T-helper 2 cell (primary cell): ENCODE measurements around the gene TXN.
A peak's percentile ranks its signal among the peaks of the same experiment; 100 is the strongest.

Experiments used
- DNase-seq, 5 experiments: peaks; one replicate each; pipeline versions ENCODE4 v3.0.0 to v3.0.0-alpha.2; 2012 to 2022
- total RNA-seq, 2 donors: gene quantifications; one replicate each; lab custom pipeline; 2026; lab: John Stamatoyannopoulos, UW

Gene TXN
- 23.1 to 27.0 reads per million in 2 donors for total RNA-seq

GRCh38 chr9:110256380-110257096 is at the start of gene TXN:
TSS of gene TXN (minus strand) at chr9:110256507. CDS start at chr9:110256435, 72 bp downstream.
- DNase-seq: peak; percentile 61 to 92 (median 72)

- no peak for DNase-seq
Measured at GRCh38 chr9:110303133-110303532, 46.8 kb upstream of the TXN start.

DNA sequence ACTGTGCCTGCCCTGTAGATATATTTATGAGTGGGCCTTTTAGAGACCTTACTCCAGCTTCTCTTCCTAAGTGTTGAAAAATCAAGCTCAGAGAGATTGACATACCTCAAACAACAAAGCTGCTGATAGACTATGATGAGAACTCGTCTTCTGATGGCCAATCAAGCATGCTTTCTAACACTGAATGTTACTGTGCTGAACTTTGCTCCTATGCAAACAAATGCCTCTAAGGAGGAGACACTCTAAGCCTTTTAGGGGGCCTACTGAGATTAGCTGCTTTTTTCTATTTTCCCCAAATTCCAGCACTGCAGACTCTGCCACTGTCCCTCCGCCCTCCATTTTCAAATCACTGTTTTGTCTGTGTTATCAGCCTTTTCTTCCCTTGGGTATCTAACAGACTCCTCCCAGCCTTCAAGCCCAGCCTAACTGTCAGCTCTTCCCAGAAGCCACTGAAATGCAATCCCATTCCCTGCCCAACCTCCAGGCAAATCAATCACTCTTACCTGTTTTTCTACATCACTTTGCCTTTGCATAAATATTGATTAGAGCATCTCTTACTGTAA is 41.8 kb upstream of the TXN start:
- DNase-seq: no peak

DNA sequence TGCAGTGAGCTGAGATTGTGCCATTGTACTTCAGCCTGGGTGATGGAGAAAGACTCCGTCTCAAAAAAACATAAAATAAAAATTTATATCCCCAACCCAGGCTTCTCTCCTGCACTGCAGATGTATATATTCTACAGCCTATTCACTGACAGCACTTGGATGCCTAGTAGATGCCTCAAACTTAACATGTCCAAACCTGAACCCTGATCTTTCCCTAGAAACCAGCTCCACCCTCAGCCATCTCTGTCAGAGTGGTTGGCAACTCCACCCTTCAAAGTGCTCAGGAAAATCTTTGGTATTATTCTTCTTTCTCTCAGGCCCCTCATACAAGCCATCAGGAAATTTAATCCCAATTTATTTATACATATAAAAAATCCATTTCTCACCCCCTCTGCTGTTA is 36.9 kb upstream of the TXN start:
- DNase-seq: no peak

GRCh38 chr9:110291921-110292557 is 35.7 kb upstream of the TXN start:
- no peak for DNase-seq

DNA sequence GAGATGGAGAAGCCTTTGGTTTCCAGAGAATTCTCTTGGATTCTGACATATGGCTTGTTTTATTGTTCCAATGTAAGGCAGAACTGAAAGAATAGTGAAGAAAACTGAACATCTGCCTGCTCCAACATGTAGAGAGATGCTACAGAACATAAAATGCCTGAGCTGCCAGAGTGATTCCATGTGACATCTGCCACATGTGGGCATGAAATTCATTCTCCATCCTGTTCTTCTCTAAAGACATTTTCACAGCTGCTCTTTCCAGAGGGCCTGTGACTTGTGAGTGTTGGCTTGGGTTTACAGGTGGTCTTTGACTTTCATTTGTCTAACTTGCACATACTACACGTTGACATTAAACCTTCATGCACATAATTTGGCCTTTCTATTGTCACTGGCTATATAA is 33.7 kb upstream of the TXN start:
- no peak for DNase-seq

GRCh38 chr9:110288503-110288902 is 32.2 kb upstream of the TXN start:
- no peak for DNase-seq

DNA sequence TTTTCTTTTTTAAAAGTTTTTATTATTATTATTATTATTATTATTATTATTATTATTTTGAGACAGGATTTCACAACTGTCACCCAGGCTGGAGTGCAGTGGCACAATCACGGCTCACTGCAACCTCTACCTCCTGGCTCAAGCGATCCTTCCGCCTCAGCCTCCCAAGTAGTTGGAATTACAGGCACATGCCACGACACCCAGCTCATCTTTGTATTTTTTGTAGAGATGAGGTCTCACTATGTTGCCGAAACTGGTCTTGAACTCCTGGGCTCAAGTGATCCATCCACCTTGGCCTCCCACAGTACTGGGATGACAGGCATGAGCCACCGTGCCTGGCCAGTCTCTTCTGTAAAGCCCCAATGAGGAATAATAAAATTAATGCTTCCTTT is 31.0 kb upstream of the TXN start:
- DNase-seq: no peak

- DNase-seq: no peak
Measured at GRCh38 chr9:110284211-110284844, 28.0 kb upstream of the TXN start.

- DNase-seq: no peak
Measured at GRCh38 chr9:110283751-110284150, 27.4 kb upstream of the TXN start.

GRCh38 chr9:110282739-110283081 is 26.4 kb upstream of the TXN start:
- no peak for DNase-seq

- DNase-seq: no peak
Measured at GRCh38 chr9:110282018-110282738, 25.9 kb upstream of the TXN start.

- DNase-seq: no peak
Measured at GRCh38 chr9:110278080-110278707, 21.9 kb upstream of the TXN start.

GRCh38 chr9:110276781-110277180 is 20.5 kb upstream of the TXN start:
- DNase-seq: no peak

- no peak for DNase-seq
Measured at GRCh38 chr9:110270211-110270995, 14.1 kb upstream of the TXN start.

DNA sequence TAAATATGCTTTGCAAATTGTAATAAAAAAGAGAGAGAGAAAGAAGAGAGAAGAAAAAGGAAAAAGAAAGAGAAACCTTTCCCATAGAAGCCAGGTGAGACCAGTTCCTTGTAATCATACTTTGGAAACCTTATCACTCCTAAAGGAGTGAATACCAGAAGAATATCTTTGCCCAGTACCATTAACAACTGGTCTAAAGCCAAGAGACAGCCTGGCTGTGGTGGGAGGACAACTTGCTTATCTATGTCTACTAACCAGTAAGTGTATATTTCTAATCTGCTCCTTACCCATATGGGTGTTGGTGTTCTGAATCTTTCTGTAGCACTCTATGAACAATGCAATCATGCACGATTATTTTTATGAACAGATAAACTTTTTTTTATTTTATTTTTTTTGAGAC is 10.5 kb upstream of the TXN start:
- DNase-seq: no peak

GRCh38 chr9:110261632-110262031 is 5.3 kb upstream of the TXN start:
- no peak for DNase-seq

- DNase-seq: no peak
Measured at GRCh38 chr9:110260911-110261310, 4.6 kb upstream of the TXN start.

DNA sequence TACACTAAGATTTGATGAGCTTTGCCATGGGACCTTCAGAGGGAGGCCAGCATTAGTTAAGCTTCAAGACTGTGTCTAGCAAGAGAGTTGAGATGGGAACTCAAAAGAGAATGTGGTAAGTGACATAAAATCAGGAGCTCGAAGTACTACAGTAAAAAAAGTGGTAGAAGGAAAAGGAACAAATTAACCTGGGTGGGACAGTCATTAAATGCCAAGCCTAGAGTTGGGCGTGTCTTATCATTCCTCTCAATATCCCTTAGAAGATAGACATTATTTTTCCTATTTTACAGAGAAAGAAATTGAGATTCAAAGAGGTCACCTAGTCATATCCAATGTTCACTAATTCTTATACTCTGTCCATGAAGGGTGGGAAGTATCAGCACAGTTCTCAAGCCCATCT is 3.3 kb upstream of the TXN start:
- DNase-seq: no peak

- DNase-seq: peak in 1 of 5 experiments; percentile 45
Measured at GRCh38 chr9:110258690-110259091, 2.4 kb upstream of the TXN start.

DNA sequence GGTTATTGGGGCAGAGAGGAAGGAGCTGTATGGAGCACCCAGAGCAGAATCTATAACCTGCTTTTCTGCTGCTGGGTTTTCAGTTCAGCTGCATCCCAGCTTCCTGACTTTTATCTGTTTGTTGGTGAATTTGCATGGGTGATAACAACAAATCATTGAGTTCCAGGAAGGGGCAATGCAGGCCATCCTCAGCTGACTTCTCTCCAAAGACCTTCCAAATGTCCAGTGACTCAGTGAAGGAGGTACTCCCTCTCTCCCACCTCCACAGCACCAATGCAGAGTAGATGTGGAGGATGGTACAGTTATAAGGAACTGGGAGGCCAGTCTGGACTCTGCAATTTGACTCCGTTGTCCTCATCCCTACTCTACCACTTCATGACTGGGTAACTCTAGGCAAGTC is 1.6 kb upstream of the TXN start:
- no peak for DNase-seq
